Activated CD8-positive, alpha-beta memory T cell treated with anti-CD3 and anti-CD28 coated beads, Interleukin-2, amount 50 U/mL, for 1 hour (primary cell): Measurements from ENCODE around the gene MAP3K12.
"Not testable (repeated sequence)": the region's sequence is repeated elsewhere in the genome, so short reads cannot be mapped to it uniquely, and the experiment has no call there.

Experiments used
- DNase-seq: peaks from one replicate; pipeline ENCODE4 v3.0.0-alpha.2; 2020; ENCODE audit errors: extremely low read depth

MAP3K12 gene

GRCh38 chr12:53499266-53500141, at the start of gene MAP3K12:
Gene MAP3K12, minus strand, starts transcription at chr12:53499458. Its CDS starts 12,067 bp downstream, at chr12:53487391.
- DNase-seq: no peak

- not testable (repeated sequence) for DNase-seq
These were observed 49.1 kb upstream of the MAP3K12 start for GRCh38 chr12:53548354-53548753.

GRCh38 chr12:53543539-53543938, 44.3 kb upstream of the MAP3K12 start:
- DNase-seq: peak; percentile 4

GRCh38 chr12:53539526-53539925, 40.3 kb upstream of the MAP3K12 start:
- no peak for DNase-seq

GRCh38 chr12:53538209-53538689, 39.0 kb upstream of the MAP3K12 start:
- no peak for DNase-seq

GRCh38 chr12:53536962-53537361, 37.7 kb upstream of the MAP3K12 start:
- DNase-seq: no peak

GRCh38 chr12:53533471-53533870, 34.2 kb upstream of the MAP3K12 start:
- DNase-seq: no peak

- no peak for DNase-seq
These were observed 33.5 kb upstream of the MAP3K12 start for GRCh38 chr12:53532524-53533445.

GRCh38 chr12:53532021-53532420, 32.8 kb upstream of the MAP3K12 start:
- DNase-seq: no peak

GRCh38 chr12:53530920-53531319, 31.7 kb upstream of the MAP3K12 start:
- DNase-seq: no peak

GRCh38 chr12:53530061-53530460, 30.8 kb upstream of the MAP3K12 start:
- DNase-seq: no peak

- DNase-seq: no peak
These were observed 25.2 kb upstream of the MAP3K12 start for GRCh38 chr12:53524476-53524875.

GRCh38 chr12:53523131-53523530, 23.9 kb upstream of the MAP3K12 start:
- no peak for DNase-seq

- DNase-seq: no peak
These were observed 19.1 kb upstream of the MAP3K12 start for GRCh38 chr12:53518381-53518780.

- DNase-seq: no peak
These were observed 17.6 kb upstream of the MAP3K12 start for GRCh38 chr12:53516758-53517455.

- DNase-seq: no peak
These were observed 16.0 kb upstream of the MAP3K12 start for GRCh38 chr12:53515291-53515680.

- DNase-seq: no peak
These were observed 15.5 kb upstream of the MAP3K12 start for GRCh38 chr12:53514628-53515290.

- DNase-seq: no peak
These were observed 14.6 kb upstream of the MAP3K12 start for GRCh38 chr12:53513712-53514410.

GRCh38 chr12:53510181-53510812, 11.0 kb upstream of the MAP3K12 start:
- DNase-seq: no peak

GRCh38 chr12:53508534-53509170, 9.4 kb upstream of the MAP3K12 start:
- peak; percentile 43 for DNase-seq
